Transverse colon (tissue), 3 donors: ENCODE results near the gene PLAAT4.

Experiments used
- EP300 ChIP-seq: sonication (generic); formaldehyde crosslinking; IDR thresholded peaks from one replicate; pipeline ENCODE4 v1.6.1; 2017; ENCODE audit warnings: antibody characterized with exemption, low read depth
- POLR2A ChIP-seq: fragments of 450-650 bp; IDR thresholded peaks from one replicate; pipeline ENCODE4 v1.6.1; 2016; ENCODE audit warnings: antibody characterized with exemption, mild to moderate bottlenecking, moderate library complexity
- TF ChIP-seq, protein P1 (sequence below), 5 experiments: fragments of 200-600 bp in 3 of 5; fragments of 450-650 bp in 2 of 5; sonication (generic) in 3 of 5; IDR thresholded peaks; 1 replicate in 2 of 5; 2 replicates in 3 of 5; pipeline ENCODE4 v1.5.1; 2016 to 2017; ENCODE audit warnings: antibody characterized with exemption in 5 of 5, inconsistent platforms in 3 of 5, mild to moderate bottlenecking in 2 of 5, moderate library complexity in 1 of 5

DNA sequence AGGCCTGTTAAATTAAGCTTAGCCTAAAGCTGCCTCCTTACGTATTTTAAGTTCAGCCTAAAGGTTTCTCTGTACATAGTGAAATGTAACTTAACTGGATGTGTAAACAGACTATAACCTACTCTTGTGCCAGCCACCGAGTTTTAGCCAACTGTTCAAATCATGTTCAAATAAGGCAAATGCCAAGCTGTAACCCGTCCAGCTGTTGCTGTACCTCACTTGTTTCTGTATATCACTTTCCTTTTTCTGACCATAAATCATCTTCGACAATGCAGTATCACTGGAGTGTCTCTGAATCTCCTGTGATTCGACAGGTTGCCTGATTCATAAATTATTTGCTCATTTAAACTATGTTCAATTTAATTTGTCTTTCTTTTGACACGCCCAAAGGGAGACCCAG, 41.6 kb upstream of the PLAAT4 start:
- TF ChIP-seq, protein P1, sequence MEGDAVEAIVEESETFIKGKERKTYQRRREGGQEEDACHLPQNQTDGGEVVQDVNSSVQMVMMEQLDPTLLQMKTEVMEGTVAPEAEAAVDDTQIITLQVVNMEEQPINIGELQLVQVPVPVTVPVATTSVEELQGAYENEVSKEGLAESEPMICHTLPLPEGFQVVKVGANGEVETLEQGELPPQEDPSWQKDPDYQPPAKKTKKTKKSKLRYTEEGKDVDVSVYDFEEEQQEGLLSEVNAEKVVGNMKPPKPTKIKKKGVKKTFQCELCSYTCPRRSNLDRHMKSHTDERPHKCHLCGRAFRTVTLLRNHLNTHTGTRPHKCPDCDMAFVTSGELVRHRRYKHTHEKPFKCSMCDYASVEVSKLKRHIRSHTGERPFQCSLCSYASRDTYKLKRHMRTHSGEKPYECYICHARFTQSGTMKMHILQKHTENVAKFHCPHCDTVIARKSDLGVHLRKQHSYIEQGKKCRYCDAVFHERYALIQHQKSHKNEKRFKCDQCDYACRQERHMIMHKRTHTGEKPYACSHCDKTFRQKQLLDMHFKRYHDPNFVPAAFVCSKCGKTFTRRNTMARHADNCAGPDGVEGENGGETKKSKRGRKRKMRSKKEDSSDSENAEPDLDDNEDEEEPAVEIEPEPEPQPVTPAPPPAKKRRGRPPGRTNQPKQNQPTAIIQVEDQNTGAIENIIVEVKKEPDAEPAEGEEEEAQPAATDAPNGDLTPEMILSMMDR (IDR thresholded peaks at IDR 0.05) = no peak
- TF ChIP-seq EP300 (no peak), POLR2A (no peak)
